ENCODE measurements around the gene RAB28.

Gene RAB28

DNA sequence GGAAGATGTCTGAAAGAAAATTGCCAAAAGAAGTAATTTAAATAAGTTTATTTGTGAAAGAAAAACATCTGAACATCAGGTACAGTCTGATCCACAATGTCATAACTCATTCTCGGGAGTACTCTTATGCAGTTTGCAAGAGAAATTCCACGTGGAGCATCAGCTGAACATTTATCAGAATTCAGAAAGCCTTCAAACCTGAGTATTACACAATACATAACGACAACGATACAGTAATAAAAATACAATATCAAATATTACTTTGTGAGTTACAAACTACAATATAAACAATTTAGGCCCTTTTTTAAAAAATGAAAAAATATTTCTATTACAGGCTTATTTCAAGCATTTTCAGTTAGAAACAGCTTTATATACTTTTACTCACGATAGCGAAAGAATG is 116.4 kb downstream of the RAB28 start:
- Histone ChIP-seq H3K4me3 (ENCODE audit: low read depth, low read length, poor library complexity, severe bottlenecking) (no peak overlapping the region), H4K20me1 (ENCODE audit: insufficient read depth, low read length) (no peaks in the 10 kb centered on the region), H3F3A (ENCODE audit: insufficient read depth, low read length) (no peaks in the 10 kb centered on the region), H3K27ac (ENCODE audit: low read depth, low read length, poor library complexity, severe bottlenecking) (no peak overlapping the region), H2AFZ (ENCODE audit: low read length) (no peak overlapping the region), H3K27me3 (ENCODE audit: insufficient read depth, low read length) (no peaks in the 10 kb centered on the region), H3K79me2 (ENCODE audit: insufficient read depth, low read length) (no peaks in the 10 kb centered on the region), H3K9me3 (ENCODE audit: low read length) (no peaks in the 10 kb centered on the region), H3K36me3 (ENCODE audit: insufficient read depth, low read length) (no peaks in the 10 kb centered on the region), H3K9ac (ENCODE audit: low read length) (no peak overlapping the region), H3K4me2 (ENCODE audit: low read length) (no peak overlapping the region), H3K9me2 (ENCODE audit: low read depth, low read length) (no peaks in the 10 kb centered on the region), H3K4me1 (ENCODE audit: insufficient read depth, low read length, severe bottlenecking) (no peaks in the 10 kb centered on the region)
- no peak for TF ChIP-seq EZH2 (IDR thresholded peaks at IDR 0.05; ENCODE audit: borderline replicate concordance, low read length)
- TF ChIP-seq, protein P1, sequence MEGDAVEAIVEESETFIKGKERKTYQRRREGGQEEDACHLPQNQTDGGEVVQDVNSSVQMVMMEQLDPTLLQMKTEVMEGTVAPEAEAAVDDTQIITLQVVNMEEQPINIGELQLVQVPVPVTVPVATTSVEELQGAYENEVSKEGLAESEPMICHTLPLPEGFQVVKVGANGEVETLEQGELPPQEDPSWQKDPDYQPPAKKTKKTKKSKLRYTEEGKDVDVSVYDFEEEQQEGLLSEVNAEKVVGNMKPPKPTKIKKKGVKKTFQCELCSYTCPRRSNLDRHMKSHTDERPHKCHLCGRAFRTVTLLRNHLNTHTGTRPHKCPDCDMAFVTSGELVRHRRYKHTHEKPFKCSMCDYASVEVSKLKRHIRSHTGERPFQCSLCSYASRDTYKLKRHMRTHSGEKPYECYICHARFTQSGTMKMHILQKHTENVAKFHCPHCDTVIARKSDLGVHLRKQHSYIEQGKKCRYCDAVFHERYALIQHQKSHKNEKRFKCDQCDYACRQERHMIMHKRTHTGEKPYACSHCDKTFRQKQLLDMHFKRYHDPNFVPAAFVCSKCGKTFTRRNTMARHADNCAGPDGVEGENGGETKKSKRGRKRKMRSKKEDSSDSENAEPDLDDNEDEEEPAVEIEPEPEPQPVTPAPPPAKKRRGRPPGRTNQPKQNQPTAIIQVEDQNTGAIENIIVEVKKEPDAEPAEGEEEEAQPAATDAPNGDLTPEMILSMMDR (IDR thresholded peaks at IDR 0.05; ENCODE audit: low read length): no peak

DNA sequence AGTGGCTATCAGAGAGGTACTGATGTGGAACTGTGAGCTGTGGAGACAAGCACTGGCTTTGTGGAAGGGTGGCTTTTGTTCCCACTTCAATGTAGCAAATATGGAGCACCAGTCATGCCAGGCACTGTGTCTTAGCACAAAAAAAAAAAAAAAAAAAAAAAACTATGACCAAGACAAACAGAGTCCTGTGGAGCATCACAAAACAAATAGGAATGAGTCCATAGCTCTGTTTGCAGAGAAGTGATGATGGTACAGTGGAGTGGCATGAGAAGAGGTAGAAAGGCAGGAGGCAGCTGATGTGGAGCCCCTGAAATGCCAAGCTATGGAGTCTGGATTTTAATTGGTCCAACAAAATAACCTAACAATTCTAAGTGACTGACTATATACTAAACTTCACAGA is 116.9 kb downstream of the RAB28 start:
- no peak overlapping the region for H3K27ac ChIP-seq (ENCODE audit: low read depth, low read length, poor library complexity, severe bottlenecking)
- no peaks in the 10 kb centered on the region for H3F3A ChIP-seq (ENCODE audit: insufficient read depth, low read length)
- no peak overlapping the region for H3K9ac ChIP-seq (ENCODE audit: low read length)

DNA sequence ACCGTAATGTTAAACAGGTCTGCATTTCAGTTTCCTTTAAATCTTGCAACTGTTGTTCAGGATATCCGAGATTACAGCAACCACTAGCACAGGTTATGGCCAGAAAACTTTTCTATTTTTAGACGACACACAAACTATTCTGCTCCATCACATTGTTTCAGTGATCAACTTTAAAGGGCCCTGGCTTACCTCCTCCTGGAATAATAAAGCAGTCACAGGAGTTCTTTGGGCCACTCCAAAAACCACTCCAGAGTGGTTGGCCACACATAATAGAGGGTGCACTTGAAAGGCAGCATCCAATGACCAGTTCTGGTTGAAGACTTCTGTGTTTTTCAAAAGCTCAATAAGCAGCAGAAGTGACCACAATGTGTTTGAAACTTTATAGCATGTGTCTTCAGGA is 118.9 kb downstream of the RAB28 start:
- no peaks in the 10 kb centered on the region for H3F3A ChIP-seq (ENCODE audit: insufficient read depth, low read length)
- H3K27me3 ChIP-seq (ENCODE audit: insufficient read depth, low read length): no peaks in the 10 kb centered on the region
- no peaks in the 10 kb centered on the region for H3K79me2 ChIP-seq (ENCODE audit: insufficient read depth, low read length)
- H3K4me2 ChIP-seq (ENCODE audit: low read length): no peak overlapping the region
- H3K4me3 ChIP-seq (ENCODE audit: low read depth, low read length, poor library complexity, severe bottlenecking): no peak overlapping the region
- TF ChIP-seq EZH2 (IDR thresholded peaks at IDR 0.05; ENCODE audit: borderline replicate concordance, low read length): no peak
- TF ChIP-seq, protein P1 (IDR thresholded peaks at IDR 0.05; ENCODE audit: low read length): no peak
- no peak overlapping the region for H3K9ac ChIP-seq (ENCODE audit: low read length)
- no peak overlapping the region for H3K27ac ChIP-seq (ENCODE audit: low read depth, low read length, poor library complexity, severe bottlenecking)
- H4K20me1 ChIP-seq (ENCODE audit: insufficient read depth, low read length): no peaks in the 10 kb centered on the region
- no peaks in the 10 kb centered on the region for H3K4me1 ChIP-seq (ENCODE audit: insufficient read depth, low read length, severe bottlenecking)
- no peaks in the 10 kb centered on the region for H3K9me2 ChIP-seq (ENCODE audit: low read depth, low read length)
- H3K36me3 ChIP-seq (ENCODE audit: insufficient read depth, low read length): no peaks in the 10 kb centered on the region
- no peaks in the 10 kb centered on the region for H3K9me3 ChIP-seq (ENCODE audit: low read length)
- no peak overlapping the region for H2AFZ ChIP-seq (ENCODE audit: low read length)

More for the DNA sequence above, 116.9 kb downstream of the RAB28 start:
- H3K4me1 ChIP-seq (ENCODE audit: insufficient read depth, low read length, severe bottlenecking): no peaks in the 10 kb centered on the region
- no peaks in the 10 kb centered on the region for H3K27me3 ChIP-seq (ENCODE audit: insufficient read depth, low read length)
- no peaks in the 10 kb centered on the region for H4K20me1 ChIP-seq (ENCODE audit: insufficient read depth, low read length)
- TF ChIP-seq EZH2 (IDR thresholded peaks at IDR 0.05; ENCODE audit: borderline replicate concordance, low read length): no peak
- TF ChIP-seq, protein P1 (IDR thresholded peaks at IDR 0.05; ENCODE audit: low read length): no peak
- no peak overlapping the region for H3K4me3 ChIP-seq (ENCODE audit: low read depth, low read length, poor library complexity, severe bottlenecking)
- H3K36me3 ChIP-seq (ENCODE audit: insufficient read depth, low read length): no peaks in the 10 kb centered on the region
- H2AFZ ChIP-seq (ENCODE audit: low read length): no peak overlapping the region
- H3K4me2 ChIP-seq (ENCODE audit: low read length): no peak overlapping the region
- H3K9me2 ChIP-seq (ENCODE audit: low read depth, low read length): no peaks in the 10 kb centered on the region
- no peaks in the 10 kb centered on the region for H3K79me2 ChIP-seq (ENCODE audit: insufficient read depth, low read length)
- no peaks in the 10 kb centered on the region for H3K9me3 ChIP-seq (ENCODE audit: low read length)
